Measurements from ENCODE around the gene MAP2K5. TPM values are rescaled to one million over a fixed set of nuclear protein-coding genes. Genes with fewer than 3 reads are reported as not detected.

Gene MAP2K5
- total and polyA plus RNA-seq, 7 donors = 9.8 to 24.0 (median 16.5) TPM

DNA sequence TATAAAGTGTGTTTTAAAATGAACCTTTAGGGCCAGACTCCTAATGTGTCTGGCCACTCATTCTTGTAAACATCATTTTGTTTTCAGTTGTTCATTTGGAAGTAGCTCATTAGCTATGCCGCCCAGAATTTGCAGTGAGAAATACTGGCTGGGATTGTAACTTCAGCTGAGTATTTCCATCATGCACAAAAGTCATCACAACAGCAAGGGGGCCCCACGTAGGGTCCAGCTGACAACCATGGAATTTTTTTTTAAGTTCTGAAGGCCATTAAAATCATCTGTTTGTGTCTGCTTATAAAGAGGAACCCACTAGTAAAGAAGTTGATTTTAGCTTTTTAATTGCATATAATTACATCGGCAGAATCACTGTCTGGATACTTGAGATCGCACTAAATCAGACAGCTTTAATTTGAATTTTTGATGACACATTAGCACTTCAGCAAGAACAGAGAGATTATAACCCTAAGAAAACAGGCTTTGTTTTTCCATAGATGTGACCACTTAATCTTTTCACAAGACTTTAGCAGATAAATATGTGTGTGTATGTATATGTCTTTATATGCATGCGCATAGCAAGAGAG, 236.6 kb downstream of the MAP2K5 start:
- no peak overlapping the region for H3K27ac ChIP-seq
- H3K27me3 ChIP-seq (ENCODE audit: insufficient read depth in 3 of 3, low read length in 2 of 3) = no peaks in the 10 kb centered on the region
- H3K9me3 ChIP-seq = no peaks in the 10 kb centered on the region
- DNase-seq (no peak), ATAC-seq (no peak)
- no peaks in the 10 kb centered on the region for H3K4me1 ChIP-seq
- TF ChIP-seq, protein P1, sequence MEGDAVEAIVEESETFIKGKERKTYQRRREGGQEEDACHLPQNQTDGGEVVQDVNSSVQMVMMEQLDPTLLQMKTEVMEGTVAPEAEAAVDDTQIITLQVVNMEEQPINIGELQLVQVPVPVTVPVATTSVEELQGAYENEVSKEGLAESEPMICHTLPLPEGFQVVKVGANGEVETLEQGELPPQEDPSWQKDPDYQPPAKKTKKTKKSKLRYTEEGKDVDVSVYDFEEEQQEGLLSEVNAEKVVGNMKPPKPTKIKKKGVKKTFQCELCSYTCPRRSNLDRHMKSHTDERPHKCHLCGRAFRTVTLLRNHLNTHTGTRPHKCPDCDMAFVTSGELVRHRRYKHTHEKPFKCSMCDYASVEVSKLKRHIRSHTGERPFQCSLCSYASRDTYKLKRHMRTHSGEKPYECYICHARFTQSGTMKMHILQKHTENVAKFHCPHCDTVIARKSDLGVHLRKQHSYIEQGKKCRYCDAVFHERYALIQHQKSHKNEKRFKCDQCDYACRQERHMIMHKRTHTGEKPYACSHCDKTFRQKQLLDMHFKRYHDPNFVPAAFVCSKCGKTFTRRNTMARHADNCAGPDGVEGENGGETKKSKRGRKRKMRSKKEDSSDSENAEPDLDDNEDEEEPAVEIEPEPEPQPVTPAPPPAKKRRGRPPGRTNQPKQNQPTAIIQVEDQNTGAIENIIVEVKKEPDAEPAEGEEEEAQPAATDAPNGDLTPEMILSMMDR (IDR thresholded peaks at IDR 0.05) = no peak
- peaks cover 0 to 7% of the 10 kb centered on the region in 2 donors for H3K36me3 ChIP-seq (ENCODE audit: insufficient read depth in 1 of 2, low read depth in 1 of 2)
- no peak overlapping the region for H3K4me3 ChIP-seq
- 76 to 85% (median 77%) methylated on average over 5 of the region's 5 CpGs for WGBS, 3 donors
- intact Hi-C loops (cut with DNase I) = no loop called here

DNA sequence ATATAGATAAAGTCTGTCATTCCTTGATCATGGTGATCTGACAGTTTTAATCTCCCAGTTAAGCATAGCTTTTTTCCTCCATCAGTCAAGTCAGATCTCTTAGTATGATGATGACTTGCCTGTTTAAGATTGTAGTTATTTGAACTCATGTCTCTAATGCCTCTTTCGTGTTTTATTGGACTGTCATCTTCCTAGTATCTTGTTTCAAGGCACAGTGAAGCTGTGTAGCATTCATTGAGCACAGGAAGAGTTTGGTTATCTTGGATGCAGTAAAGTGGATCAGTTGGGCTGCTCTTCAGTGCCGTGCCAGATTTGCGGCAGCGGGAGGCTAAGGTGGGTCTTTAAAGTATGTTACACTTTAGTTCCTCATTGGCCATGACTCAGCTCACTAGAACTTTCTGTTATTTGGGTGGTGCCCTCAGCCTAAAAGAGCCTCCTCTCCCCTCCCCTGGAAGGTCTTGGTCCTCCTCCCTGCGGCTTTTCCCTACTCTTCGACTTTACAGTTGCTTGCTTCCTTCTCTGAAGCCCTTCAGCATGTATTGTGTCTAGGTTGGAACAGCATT, 237.1 kb downstream of the MAP2K5 start:
- TF ChIP-seq, protein P1 (IDR thresholded peaks at IDR 0.05) = no peak
- no peak overlapping the region for H3K4me3 ChIP-seq
- no peaks in the 10 kb centered on the region for H3K4me1 ChIP-seq
- 76 to 88% (median 84%) methylated on average over 6 of the region's 6 CpGs for WGBS, 3 donors
- no peak for ATAC-seq
- no peak overlapping the region for H3K27ac ChIP-seq
- H3K27me3 ChIP-seq (ENCODE audit: insufficient read depth in 3 of 3, low read length in 2 of 3) = no peaks in the 10 kb centered on the region
- H3K36me3 ChIP-seq (ENCODE audit: insufficient read depth in 1 of 2, low read depth in 1 of 2) = peaks cover 0 to 7% of the 10 kb centered on the region in 2 donors
- intact Hi-C loops (cut with DNase I) = no loop called here
- no peak for DNase-seq
- H3K9me3 ChIP-seq = no peaks in the 10 kb centered on the region

DNA sequence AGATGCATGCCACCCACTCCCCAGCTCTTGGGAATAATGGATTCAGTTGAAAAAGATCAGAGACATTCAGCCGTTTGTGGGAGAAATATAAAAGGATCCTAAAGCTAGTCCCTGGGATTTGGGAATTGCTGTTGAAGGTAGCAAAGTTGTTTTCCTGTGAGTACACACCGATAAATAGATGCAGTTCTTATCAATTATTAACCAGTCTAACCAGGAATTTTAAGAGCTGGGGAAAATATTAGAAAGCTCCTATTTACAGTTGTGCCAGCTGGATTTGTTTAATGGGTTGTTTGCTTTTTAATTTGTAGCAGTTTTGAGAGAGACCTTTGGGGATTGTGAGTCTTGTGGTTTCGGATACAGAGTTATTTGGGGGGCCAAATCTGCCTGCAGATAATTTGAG, 238.6 kb downstream of the MAP2K5 start:
- Histone ChIP-seq H3K27me3 (ENCODE audit: insufficient read depth in 3 of 3, low read length in 2 of 3) (no peaks in the 10 kb centered on the region), H3K4me3 (no peak overlapping the region), H3K9me3 (no peaks in the 10 kb centered on the region), H3K27ac (no peak overlapping the region), H3K36me3 (ENCODE audit: insufficient read depth in 1 of 2, low read depth in 1 of 2) (peaks cover 0 to 7% of the 10 kb centered on the region in 2 donors), H3K4me1 (no peaks in the 10 kb centered on the region)
- DNase-seq (no peak), ATAC-seq (no peak)
- intact Hi-C loops (cut with DNase I) = no loop called here
- TF ChIP-seq, protein P1 (IDR thresholded peaks at IDR 0.05) = no peak
- WGBS, 3 donors = 91 to 95% (median 92%) methylated on average over 3 of the region's 3 CpGs

DNA sequence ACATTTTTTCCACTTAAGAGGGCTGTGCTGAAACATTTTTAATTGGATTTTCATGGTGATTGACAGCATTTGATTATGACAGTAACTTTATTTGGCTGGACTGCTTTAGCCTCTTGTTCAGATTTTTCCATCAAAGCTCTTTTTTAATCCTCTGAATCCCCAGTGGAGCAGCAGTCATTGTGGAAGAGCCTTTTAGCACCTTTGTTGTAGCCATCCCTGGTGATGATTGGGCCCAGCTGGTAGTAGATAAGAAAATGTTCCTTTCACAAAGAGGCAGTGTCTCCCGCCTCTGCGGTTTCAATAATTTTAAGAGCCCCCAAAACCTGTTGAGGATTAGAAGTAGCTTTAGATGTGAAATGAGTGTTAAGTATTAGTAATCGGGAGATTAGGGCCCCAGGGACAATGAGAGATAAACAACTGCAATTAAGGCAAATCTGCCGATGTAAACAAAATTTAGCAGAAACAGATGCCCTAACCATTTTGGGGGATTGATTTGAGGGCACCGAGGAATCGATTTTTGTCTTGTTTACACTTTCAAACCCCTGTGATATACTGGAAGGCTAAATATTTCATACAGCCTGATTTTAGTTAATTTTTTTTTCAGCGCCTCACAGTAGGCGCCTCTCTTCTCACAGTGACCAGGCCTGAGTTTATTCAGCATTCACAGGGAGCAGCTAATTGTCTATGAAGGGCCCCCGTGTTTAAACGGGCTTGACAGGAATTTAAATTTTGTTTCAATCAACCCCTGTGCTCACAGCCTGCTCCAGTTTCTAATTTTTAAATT, 239.6 kb downstream of the MAP2K5 start:
- Histone ChIP-seq H3K27ac (no peak overlapping the region), H3K4me3 (no peak overlapping the region), H3K36me3 (ENCODE audit: insufficient read depth in 1 of 2, low read depth in 1 of 2) (peaks cover 0 to 7% of the 10 kb centered on the region in 2 donors), H3K27me3 (ENCODE audit: insufficient read depth in 3 of 3, low read length in 2 of 3) (no peaks in the 10 kb centered on the region), H3K4me1 (no peaks in the 10 kb centered on the region), H3K9me3 (no peaks in the 10 kb centered on the region)
- ATAC-seq (no peak), DNase-seq (no peak)
- TF ChIP-seq, protein P1 (IDR thresholded peaks at IDR 0.05) = no peak
- 70 to 77% (median 77%) methylated on average over 10 of the region's 10 CpGs for WGBS, 3 donors
- intact Hi-C loops (cut with DNase I) = no loop called here

Data from psoas muscle (tissue), 8 donors.